GM21423 (cell line): ENCODE data around the gene CD151.
A peak's percentile ranks its signal among the peaks of the same experiment; 100 is the strongest.

Experiments
- ATAC-seq: cut with Tn5 transposase; IDR thresholded peaks from one replicate; pipeline ENCODE4 v1.9.1; 2021; ENCODE audit warnings: mild to moderate bottlenecking, moderate library complexity; ENCODE audit not compliant: unreplicated experiment

Gene CD151

GRCh38 chr11:813072-813455 is 19.7 kb upstream of the CD151 start:
- no peak for ATAC-seq

DNA sequence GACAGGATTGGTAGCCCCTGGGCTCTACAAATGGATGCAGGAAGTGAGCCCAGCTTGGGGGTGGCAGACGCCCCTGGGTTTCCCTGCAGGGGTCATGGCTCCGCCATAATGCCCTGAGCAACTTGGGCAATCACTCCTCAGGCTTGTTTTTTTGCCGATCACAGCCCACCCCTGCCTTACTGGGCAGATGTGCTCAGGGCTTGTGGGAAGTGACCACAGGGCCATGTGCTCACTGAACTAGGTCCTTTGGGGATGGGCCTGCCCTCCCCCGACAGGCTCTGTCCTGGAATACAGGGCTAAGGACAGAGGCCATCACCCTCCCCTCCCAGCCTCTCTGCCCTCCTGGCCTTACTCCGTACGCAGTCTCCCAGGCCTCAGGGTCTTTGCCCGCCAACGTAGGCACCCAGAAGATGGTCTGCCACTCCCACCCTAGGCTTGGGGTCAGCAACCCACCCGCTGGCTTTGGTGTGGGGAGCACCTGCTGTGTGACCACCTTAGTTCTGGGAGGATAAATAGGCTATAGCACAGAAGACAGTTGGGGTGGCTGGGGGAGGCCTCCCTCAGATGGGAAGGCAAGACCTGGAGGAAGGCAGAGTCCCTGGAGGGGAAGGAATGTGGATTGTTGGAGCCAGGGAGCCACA is 19.2 kb upstream of the CD151 start:
- ATAC-seq = no peak

- no peak for ATAC-seq
Observed at GRCh38 chr11:815675-816432, 16.9 kb upstream of the CD151 start.

DNA sequence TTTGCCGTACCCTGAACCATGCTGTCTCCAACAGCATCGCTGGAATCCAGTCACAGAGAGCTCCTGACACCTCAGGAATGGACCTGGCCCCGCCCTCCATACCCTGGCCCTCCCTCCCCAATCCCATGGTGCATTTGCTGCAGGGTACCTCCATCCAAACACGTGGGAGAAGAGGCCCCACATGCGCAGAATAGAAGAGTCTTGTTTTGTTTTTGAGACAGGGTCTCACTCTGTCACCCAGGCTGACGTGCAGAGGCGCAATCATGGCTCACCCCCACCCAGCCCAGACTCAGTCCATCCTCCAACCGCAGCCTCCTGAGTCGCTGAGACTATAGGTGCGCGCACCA is 16.3 kb upstream of the CD151 start:
- ATAC-seq = no peak

DNA sequence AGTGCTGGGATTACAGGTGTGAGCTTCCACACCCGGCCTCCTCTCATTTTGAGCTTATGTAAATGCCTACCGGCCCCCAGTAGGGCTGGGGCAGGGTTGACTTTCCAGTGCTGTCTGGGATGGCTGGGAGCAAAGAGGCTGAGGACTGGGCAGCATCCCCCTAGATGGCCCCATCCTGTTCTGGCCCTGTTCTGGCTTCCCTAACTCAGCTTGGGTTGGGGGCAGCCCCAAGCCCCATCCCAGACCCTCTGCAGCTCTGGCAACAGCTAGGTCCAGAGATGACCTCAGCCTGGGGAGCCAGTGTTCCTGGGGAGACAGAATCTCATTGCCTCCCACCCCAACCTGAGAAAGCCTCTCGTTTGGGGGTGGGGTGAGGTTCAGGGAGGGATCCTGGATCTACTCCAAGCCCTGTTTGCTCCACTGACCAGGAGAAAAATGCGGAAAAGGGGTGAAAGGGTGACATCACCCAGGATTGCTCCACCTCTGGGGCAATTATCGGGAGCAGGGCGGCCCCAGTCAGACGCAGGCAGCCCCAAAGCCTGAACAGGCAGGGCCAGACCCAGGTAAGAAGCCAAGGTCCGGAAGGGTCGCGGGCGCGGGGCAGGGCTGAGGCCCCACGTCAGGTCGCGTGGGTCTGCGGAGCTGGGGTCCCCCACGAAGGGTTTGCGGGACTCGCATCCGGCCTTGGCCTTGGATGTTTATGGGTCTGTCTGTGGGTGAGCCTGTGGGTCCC is 14.2 kb upstream of the CD151 start, which contains the start of gene PNPLA2:
PNPLA2 (plus strand) TSS at position 519 of the 733 bp plus-strand sequence. CDS start 805 bp downstream, outside the sequence.
- no peak for ATAC-seq

- ATAC-seq = peak; percentile 68
Observed at GRCh38 chr11:819129-819931, 13.4 kb upstream of the CD151 start.

GRCh38 chr11:819943-820649 is 12.7 kb upstream of the CD151 start:
- peak; percentile 51 for ATAC-seq

DNA sequence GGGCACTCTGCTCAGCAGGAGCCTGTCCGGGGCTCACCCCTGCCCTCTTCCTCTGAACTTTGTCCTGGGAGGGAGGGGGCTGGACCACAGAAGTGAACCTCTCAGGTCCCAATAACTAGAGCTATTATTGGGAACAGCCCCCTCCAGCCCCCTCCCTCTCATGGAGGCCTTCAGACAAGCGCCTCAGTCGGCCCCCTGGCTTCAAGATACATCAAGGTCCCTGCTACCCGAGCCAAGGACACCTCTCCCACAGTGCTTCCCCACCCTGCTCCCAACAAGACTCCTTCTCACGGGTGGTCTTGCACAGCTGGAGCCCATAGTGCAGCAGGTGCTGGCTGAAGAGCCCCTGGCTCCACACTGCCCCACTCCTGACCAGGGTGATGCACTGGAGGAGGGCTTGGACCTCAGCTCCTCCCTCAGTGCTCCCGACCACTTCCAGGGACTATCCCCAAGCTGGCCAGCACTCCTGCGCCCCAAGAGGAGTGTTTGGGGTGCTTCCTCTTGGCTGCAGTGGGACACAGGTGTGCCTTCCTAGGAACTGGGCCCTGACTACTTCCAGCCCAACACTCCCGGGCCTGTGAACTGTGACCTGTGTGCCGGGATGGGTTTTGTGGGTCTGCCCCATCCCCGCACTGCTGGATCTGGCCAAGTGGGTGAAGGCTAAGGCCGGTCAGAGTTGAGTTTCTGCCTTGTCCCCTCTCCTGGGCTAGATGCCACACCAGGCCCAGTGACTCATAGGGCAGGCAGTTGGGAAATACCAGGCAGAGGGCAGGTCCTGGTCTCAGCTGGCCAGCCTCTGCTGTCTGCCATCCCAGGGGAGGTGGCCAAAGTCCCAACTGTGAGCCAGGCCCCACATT is 11.9 kb upstream of the CD151 start:
- ATAC-seq = no peak

GRCh38 chr11:821512-822371 is 11.0 kb upstream of the CD151 start:
- no peak for ATAC-seq

- ATAC-seq = no peak
Observed at GRCh38 chr11:823441-824291, 9.1 kb upstream of the CD151 start.

- no peak for ATAC-seq
Observed at GRCh38 chr11:824292-824880, 8.4 kb upstream of the CD151 start.

DNA sequence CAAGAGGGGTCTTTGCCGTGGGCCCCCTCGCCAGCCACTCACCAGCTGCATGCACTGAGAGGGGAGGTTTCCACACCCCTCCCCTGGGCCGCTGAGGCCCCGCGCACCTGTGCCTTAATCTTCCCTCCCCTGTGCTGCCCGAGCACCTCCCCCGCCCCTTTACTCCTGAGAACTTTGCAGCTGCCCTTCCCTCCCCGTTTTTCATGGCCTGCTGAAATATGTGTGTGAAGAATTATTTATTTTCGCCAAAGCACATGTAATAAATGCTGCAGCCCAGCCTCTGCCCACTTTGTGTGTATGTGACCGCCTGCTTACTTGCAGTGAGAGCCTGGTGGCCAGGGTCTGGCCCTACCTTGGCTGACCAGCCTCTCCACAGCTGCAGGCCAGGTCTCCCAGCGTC is 7.8 kb upstream of the CD151 start:
- no peak for ATAC-seq

GRCh38 chr11:825366-826226 is 7.2 kb upstream of the CD151 start:
- ATAC-seq = no peak

DNA sequence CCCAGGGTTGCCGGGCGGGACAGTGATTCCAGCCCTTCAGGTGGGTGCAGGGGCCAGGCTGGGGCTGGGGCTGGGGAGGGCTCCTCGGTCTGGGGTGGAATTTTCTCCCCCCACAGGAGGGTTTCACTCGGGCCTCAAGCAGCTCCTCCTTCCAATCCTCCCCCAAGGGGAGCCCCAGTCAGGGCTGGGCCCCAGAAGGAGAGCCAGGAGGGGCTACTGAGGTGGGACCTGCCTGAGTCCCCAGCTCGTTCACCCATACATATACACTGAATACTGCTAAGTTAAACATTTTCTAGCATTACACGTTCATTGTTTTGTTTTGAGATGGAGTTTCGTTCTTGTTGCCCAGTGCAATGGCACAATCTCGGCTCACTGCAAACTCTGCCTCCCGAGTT is 6.5 kb upstream of the CD151 start:
- no peak for ATAC-seq

GRCh38 chr11:826836-827145 is 6.0 kb upstream of the CD151 start:
- ATAC-seq = no peak

DNA sequence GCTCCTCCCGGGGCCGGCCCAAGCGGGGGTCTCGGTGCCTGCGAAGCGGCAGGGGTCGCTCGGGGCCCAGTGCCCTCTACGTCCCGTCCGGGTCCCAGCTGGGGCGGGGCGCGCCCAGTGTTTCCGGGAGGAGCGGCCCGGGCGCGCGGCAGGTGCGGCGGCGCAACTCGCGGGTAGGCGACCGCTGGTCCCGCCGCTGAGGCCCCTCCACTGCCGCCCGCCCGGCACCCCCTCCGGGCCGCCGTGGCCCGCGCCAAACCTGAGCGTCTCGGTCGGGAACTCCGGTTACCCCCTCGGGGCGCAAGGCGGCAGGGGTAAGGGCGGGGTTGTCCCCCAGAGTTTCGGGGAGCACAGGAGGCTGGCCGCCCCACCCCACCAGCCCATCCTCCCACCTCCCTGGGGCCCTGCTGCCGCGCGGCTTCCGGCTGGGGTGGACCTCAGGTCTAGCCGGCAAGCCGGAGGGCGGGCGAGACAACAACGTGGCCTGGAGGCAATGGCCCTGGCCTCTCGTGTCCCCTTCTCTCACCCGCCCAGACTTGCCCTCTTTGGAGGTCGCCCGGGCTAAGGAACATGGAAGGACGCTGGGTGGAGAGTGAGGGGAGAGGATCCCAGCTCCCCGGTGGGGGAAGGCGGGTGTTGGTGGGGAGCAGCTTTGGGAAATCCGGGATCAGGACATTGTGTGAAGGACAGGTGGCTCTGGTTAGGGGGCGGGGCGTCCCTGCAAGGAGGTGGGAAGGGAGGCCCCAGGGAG is 5.4 kb upstream of the CD151 start:
- no peak for ATAC-seq
